GM21619 (cell line): Measurements from ENCODE around the gene NPR2.

Experiments used
- ATAC-seq: cut with Tn5 transposase; IDR thresholded peaks from one replicate; pipeline ENCODE4 v1.9.1; 2021; ENCODE audit not compliant: unreplicated experiment

Gene NPR2

DNA sequence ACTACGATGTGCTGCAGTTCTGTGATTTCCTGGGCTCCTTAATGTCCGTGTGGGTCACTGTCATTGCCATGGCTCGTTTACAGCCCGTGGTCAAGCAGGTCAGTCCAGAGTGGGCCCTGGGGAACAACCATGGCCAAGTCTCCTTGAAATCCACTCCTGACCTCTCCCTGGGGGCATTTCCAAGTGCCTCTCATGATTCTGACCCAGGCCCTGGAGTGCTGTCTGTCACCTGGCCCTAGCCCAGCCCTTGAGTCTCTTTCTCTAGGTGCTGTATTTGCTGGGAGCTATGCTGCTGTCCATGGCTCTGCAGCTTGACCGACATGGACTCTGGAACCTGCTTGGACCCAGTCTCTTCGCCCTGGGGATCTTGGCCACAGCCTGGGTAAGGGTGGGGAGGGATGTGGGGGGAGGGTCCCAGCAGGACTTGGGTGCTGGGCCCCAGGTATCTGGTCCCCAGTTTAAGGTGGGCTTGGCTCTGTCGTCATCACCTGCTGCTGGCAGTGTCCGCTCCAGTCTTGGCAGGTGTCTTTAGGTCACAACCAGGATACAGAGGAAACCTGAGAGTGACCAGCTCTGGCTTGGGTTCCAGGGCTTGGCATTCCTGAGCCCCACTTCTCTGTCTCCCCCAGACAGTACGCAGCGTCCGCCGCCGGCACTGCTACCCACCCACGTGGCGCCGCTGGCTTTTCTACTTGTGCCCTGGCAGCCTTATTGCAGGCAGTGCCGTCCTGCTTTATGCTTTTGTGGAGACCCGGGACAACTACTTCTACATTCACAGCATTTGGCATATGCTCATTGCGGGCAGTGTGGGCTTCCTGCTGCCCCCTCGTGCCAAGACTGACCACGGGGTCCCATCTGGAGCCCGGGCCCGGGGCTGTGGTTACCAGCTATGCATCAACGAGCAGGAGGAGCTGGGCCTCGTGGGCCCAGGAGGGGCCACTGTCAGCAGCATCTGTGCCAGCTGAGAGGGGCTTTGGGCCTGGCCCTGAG, 61.8 kb downstream of the NPR2 start:
- ATAC-seq: no peak

DNA sequence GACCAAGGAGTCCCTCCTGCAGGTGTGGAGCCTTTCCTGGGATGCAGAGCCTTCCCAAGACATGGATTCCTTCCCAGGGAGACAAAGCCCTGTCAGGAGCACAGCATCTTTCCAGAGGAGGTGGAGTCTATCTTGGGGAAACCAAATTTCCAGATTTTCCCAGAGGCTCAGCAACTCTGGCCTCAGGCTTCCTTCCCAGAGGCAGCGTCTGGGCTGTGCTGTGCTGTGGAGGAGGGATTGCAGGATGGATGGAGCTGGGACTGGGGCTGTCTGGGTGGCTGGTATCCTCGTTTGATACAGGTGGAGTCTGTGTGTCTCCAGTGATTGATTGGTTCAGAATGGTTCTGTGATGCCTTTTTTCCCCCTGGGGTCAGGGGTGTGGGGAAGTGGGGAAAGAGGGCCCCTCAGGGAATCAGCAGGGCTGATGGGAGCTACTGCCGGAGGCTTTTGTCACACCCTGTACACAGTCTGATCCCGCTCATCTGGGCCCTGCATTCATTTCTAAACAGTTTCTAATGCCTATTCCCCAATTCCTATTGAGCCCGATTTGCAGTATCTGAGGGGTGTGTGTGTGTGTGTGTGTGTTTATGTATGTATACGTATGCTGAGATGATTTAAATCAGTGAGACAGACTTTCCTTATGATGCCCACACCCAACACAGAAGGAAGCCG, 62.8 kb downstream of the NPR2 start:
- ATAC-seq: no peak

DNA sequence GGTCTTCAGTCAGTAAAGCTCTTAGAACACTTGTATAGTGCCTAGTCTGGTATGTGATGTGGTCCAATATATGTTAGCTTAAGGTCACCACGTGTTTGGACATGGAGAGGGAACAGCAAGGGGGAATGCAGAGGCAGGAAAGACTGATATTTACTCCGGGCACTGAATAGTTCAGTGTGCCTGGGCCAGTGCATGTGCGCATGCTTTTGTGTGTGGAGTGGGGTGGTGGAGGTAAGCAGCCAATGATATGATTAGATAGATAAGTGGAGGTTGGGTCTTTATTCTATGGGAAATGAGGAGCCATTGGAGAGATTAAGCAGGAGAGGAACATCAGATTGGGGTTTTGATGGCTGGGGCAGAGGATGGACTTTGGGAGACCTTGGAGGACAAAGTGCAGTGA, 64.8 kb downstream of the NPR2 start:
- ATAC-seq: no peak

DNA sequence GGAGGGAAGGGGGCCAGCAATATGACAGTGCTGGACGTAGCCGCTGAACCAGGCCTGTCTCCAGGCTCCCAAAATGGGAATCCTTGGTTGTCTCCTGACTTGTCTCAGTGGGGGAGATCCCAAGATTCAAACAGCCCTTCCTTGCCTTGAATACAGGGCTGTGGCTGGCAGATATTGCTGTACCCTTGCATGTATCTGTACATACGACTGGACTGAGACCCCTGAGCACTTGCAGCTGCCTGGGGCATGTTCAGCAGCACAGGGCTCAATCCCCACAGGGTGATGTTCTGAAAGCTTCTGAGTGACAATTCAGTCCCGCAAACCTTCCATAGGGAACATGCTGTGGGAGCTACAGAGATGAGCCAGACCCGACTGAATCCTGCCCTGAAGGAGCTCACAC, 65.5 kb downstream of the NPR2 start:
- no peak for ATAC-seq

DNA sequence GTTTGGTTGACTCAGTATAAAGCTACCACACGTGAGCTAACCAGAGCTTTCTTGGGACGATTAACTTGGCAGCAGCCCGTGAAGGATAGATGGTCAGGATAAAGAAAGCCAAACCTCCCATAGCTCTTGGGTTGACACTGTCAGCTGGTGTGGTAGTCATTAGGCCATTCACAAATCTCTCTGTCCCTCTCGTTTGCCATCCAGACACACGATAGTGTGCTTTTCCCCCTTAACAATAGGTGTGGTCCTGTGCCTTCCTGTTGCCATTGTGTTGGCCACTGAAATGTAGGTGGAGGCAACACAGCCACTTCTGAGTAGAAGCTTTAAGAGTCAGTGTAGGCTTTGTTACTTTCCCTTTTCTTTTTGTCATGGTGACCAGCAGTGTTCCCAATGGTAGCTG, 67.1 kb downstream of the NPR2 start:
- no peak for ATAC-seq
